HFF-Myc (cell line): ENCODE measurements around the gene SUSD4.

ENCODE experiments used
- DNase-seq: peaks from one replicate; pipeline ENCODE4 v3.0.0-alpha.2; 2011; ENCODE audit warnings: low read depth; ENCODE audit errors: extremely low read depth
- H3K4me3 ChIP-seq: replicated peaks from 2 replicates; pipeline ENCODE4 v1.5.1; 2011; ENCODE audit warnings: low read depth, mild to moderate bottlenecking, control low read depth, low read length
- TF ChIP-seq, protein P1 (sequence below): IDR thresholded peaks from 2 replicates; pipeline ENCODE4 v1.5.1; 2012; ENCODE audit warnings: mild to moderate bottlenecking, low read depth, low read length, control low read depth; ENCODE audit errors: missing control alignments

Gene SUSD4

DNA sequence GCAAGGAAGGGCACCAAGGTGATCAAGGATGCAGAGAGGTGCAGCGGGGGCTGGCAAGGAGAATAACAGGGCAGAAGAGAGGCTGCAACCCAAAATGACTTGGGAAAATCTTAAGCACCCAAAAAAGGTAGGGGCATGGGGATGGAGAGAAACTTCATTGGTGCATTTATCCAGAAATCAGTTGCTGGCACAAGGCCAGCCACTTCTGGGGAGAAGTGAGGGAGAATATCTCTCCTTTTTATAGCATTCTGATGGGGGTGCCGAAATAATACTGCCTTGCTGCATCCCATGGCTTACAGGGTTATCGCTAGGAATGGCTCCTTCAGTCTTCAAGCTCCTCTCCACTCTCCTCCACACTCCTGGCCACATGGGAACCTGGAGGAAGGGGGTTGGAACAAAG, 47.9 kb downstream of the SUSD4 start:
- DNase-seq: no peak
- H3K4me3 ChIP-seq: no peak overlapping the region
- TF ChIP-seq, protein P1, sequence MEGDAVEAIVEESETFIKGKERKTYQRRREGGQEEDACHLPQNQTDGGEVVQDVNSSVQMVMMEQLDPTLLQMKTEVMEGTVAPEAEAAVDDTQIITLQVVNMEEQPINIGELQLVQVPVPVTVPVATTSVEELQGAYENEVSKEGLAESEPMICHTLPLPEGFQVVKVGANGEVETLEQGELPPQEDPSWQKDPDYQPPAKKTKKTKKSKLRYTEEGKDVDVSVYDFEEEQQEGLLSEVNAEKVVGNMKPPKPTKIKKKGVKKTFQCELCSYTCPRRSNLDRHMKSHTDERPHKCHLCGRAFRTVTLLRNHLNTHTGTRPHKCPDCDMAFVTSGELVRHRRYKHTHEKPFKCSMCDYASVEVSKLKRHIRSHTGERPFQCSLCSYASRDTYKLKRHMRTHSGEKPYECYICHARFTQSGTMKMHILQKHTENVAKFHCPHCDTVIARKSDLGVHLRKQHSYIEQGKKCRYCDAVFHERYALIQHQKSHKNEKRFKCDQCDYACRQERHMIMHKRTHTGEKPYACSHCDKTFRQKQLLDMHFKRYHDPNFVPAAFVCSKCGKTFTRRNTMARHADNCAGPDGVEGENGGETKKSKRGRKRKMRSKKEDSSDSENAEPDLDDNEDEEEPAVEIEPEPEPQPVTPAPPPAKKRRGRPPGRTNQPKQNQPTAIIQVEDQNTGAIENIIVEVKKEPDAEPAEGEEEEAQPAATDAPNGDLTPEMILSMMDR: no peak

DNA sequence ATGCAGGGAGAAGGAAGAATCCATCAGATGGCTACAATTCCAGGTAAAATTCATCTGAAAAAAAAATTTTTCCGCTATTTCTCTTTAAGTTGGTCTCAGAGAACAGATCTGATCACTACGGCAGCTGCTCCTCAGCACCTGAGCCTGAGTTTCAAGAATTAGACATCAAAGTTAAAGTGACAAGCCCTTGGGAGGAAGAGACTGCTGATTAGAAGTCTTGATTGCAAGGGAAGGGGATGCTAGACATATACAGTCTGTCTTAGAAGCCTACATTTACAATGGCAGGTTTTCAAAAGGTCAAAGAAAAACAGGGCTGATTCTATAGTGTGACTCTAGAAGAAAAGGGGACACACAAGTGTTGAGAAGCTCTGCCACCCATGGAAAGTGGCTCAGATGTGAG, 48.3 kb downstream of the SUSD4 start:
- DNase-seq: no peak
- TF ChIP-seq, protein P1: no peak

DNA sequence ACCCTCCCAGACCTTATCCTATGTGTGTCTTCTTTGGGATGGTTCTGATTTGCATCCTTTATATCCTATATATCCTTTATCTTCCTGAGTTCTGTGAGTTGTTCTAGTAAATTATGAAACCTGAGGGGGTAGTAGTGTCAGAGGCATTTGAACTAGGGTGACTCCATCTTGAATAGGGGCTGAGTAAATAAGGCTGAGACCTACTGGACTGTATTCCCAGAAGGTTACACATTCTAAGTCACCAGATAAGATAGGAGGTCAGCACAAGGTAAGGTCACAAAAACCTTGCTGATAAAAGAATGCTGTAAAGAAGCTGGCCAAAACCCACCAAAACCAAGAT, 50.6 kb downstream of the SUSD4 start:
- no peak overlapping the region for H3K4me3 ChIP-seq
- TF ChIP-seq, protein P1: no peak
- DNase-seq: no peak

More for the DNA sequence above, 48.3 kb downstream of the SUSD4 start:
- no peak overlapping the region for H3K4me3 ChIP-seq

DNA sequence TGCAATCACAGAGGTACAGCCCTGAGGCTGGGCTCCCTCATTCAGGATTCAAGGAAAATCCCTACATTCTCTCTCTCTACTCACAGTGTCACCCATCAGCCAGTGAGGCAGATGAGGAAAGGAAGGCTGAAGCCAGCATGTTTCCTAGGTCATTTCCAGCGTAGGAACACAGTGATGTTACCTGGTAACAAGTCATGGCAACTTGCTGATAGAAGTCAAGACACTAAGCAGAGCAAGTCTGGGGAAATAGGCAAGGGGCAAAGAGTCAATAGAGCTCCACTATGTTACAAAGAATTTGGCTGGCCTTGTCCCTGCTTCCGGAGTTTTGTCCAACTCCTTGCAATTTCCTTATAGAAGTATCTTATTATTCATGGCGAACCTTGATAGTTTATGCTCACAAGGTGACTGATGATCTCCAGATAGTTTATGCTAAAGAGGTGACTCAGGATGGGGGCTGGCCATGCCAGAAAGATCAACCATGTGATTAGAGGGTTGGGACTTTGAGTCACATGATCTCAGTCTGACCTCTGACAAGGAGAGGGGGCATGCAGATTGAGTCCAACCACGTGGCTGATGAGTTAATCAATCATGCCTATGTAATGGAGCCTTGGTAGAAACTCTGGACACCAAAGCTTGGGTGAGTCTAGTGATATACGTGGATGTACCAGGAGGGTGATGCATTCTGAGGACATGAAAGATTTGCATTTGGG, 51.1 kb downstream of the SUSD4 start:
- TF ChIP-seq, protein P1: no peak
- no peak for DNase-seq
- no peak overlapping the region for H3K4me3 ChIP-seq

DNA sequence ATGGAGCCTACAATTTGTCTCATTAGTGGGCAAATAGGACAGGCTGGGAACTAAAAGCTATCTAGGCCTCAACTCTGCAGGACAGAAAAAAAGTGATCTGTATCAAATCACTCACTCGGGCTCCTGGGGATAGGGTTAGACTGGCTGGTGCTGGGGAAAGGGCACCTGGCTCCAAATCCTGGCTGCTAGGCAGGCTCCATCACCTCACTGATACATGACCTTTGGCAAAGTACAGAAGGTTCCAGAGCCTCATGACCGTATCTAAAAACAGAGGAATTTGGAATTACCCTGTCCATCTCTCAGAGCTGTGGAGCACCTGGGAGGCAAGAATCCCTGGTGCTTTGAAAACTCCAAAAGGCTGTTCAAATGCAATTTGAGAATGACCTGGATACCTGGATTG, 51.7 kb downstream of the SUSD4 start:
- TF ChIP-seq, protein P1: no peak
- no peak for DNase-seq
- H3K4me3 ChIP-seq: no peak overlapping the region

DNA sequence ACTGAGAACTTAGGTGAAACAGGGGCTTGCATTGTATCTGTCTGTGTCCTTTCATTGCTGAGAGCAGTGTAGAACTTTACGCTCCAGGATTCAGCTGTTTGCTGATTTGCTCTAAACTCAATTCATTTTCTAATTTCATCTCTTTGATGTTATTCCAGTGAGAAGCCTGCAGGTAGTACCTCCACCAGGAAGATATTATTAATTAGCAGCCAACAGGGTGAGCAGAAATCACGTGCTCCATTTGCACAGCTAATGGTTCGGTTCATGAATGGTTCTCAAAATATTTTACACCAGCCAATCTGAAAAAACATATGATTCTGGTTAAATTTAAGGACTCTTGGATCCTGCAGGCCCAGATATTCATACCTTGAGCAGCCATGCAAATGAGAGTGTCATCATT, 52.1 kb downstream of the SUSD4 start:
- H3K4me3 ChIP-seq: no peak overlapping the region
- TF ChIP-seq, protein P1: no peak

DNA sequence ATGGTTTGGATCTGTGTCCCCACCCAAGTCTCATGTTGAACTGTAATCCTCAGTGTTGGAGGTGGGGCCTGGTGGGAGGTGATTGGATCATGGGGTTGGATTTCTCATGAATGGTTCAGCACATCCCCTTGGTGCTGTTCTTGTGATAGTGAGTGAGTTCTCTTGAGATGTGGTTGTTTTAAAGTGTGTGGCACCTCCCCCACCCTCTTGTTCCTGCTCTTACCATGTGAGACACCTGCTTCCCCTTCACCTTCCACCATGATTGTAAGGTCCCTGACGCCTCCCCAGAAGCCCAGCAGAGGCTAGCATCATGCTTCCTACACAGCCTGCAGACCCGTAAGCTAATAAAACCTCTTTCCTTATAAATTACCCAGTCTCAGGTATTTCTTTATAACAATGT, 55.8 kb downstream of the SUSD4 start:
- TF ChIP-seq, protein P1: no peak
- DNase-seq: no peak
- no peak overlapping the region for H3K4me3 ChIP-seq

More for the DNA sequence above, 52.1 kb downstream of the SUSD4 start:
- no peak for DNase-seq
